HCT116 (cell line): ENCODE results near the gene KRTAP12-1. TPM values are rescaled to one million over a fixed set of nuclear protein-coding genes. Genes with fewer than 3 reads are reported as not detected.

Source experiments
- ATAC-seq: fragments of 200-7000 bp; cut with Tn5 transposase; 2 replicates; pipeline ENCODE4 v1.9.1; 2020; ENCODE audit warnings: mild to moderate bottlenecking, moderate library complexity
- BruUV-seq: library from RNA; stranded (reverse); fragments of 400-500 nt; replicated peaks from 2 replicates; lab custom pipeline; 2021; lab: Mats Ljungman, UMichigan
- CTCF ChIA-PET: fragments of 300-600 bp; sonication (Branson Sonifier 250); formaldehyde crosslinking; loops from one replicate; lab custom pipeline; 2021; ENCODE audit warnings: antibody characterized with exemption; lab: Charles Lee
- POLR2A ChIA-PET: fragments of 300-600, 350-600 bp; sonication (Branson Sonifier 250); formaldehyde crosslinking; loops from one replicate; lab custom pipeline; 2021; ENCODE audit warnings: antibody characterized with exemption; lab: Charles Lee
- RAD21 ChIA-PET, 2 experiments: fragments of 300-600 bp; sonication (Branson Sonifier 250); formaldehyde crosslinking; loops; one replicate each; lab custom pipeline; 2023; ENCODE audit warnings: low total read pairs in 2 of 2; ENCODE audit not compliant: uncharacterized antibody in 2 of 2, unreplicated experiment in 2 of 2, low non-redundant PET in 1 of 2; lab: Charles Lee
- DNase-seq: peaks from one replicate; pipeline ENCODE4 v3.0.0-alpha.2; 2010; ENCODE audit warnings: low read depth, low spot score
- H2AFZ ChIP-seq: fragments of 200-600 bp; shearing (Covaris generic), sonication (generic); 2 replicates; pipeline ENCODE4 v1.6.1; 2017; ENCODE audit warnings: low read depth, mixed run types, mixed read lengths, antibody characterized with exemption, low read length; ENCODE audit not compliant: poor library complexity, severe bottlenecking
- H3K27ac ChIP-seq: 2 replicates; pipeline ENCODE4 v1.5.1; 2012; ENCODE audit warnings: low read depth, low read length
- H3K27me3 ChIP-seq: fragments of 200-600 bp; sonication (generic); 2 replicates; pipeline ENCODE4 v1.6.1; 2016; ENCODE audit warnings: mixed run types, low read length, mixed read lengths; ENCODE audit not compliant: insufficient read depth
- H3K36me3 ChIP-seq, 2 experiments: fragments of 200-500 bp in 1 of 2; fragments of 200-600 bp in 1 of 2; sonication (Bioruptor generic) in 1 of 2; sonication (generic) in 1 of 2; 2 replicates each; pipeline versions ENCODE4 v1.5.1 to v1.6.1; 2014 to 2016; ENCODE audit warnings: low read length in 2 of 2, inconsistent platforms in 1 of 2, mixed read lengths in 1 of 2, mixed run types in 1 of 2; ENCODE audit not compliant: insufficient read depth in 2 of 2, control insufficient read depth in 1 of 2
- H3K4me1 ChIP-seq, 2 experiments: fragments of 200-600 bp in 1 of 2; sonication (generic) in 1 of 2; 2 replicates each; pipeline versions ENCODE4 v1.5.1 to v1.6.1; 2012 to 2017; ENCODE audit warnings: low read length in 2 of 2, inconsistent platforms in 1 of 2, mild to moderate bottlenecking in 1 of 2, mixed read lengths in 1 of 2, mixed run types in 1 of 2, moderate library complexity in 1 of 2; ENCODE audit not compliant: insufficient read depth in 2 of 2, control insufficient read depth in 1 of 2
- H3K4me2 ChIP-seq: fragments of 200-600 bp; sonication (generic); 2 replicates; pipeline ENCODE4 v1.6.1; 2017; ENCODE audit warnings: mixed run types, low read length, mixed read lengths
- H3K4me3 ChIP-seq, 2 experiments: fragments of 200-600 bp in 1 of 2; sonication (generic) in 1 of 2; replicated peaks in 1 of 2; 2 replicates each; pipeline ENCODE4 v1.5.1; 2011 to 2016; ENCODE audit warnings: low read length in 2 of 2, control low read depth in 1 of 2, low read depth in 1 of 2, mild to moderate bottlenecking in 1 of 2, mixed read lengths in 1 of 2, mixed run types in 1 of 2
- H3K79me2 ChIP-seq: fragments of 200-600 bp; sonication (generic); 2 replicates; pipeline ENCODE4 v1.6.1; 2017; ENCODE audit warnings: mild to moderate bottlenecking, mixed run types, low read length, moderate library complexity, mixed read lengths; ENCODE audit not compliant: insufficient read depth
- H3K9ac ChIP-seq: fragments of 200-600 bp; sonication (generic); 2 replicates; pipeline ENCODE4 v1.6.1; 2016; ENCODE audit warnings: low read length, mixed read lengths
- H3K9me2 ChIP-seq: fragments of 200-600 bp; sonication (generic), shearing (Covaris generic); 2 replicates; pipeline ENCODE4 v1.6.1; 2017; ENCODE audit warnings: mixed run types, mild to moderate bottlenecking, moderate library complexity; ENCODE audit not compliant: insufficient read depth
- H3K9me3 ChIP-seq, 2 experiments: fragments of 200-500 bp in 1 of 2; fragments of 200-600 bp in 1 of 2; sonication (Bioruptor generic) in 1 of 2; sonication (generic) in 1 of 2; 2 replicates each; pipeline ENCODE4 v1.6.1; 2014 to 2017; ENCODE audit warnings: low read length in 2 of 2, mixed read lengths in 2 of 2, inconsistent platforms in 1 of 2, low read depth in 1 of 2, mild to moderate bottlenecking in 1 of 2, mixed run types in 1 of 2, moderate library complexity in 1 of 2; ENCODE audit not compliant: control insufficient read depth in 1 of 2, insufficient read depth in 1 of 2
- H4K20me1 ChIP-seq: fragments of 200-600 bp; sonication (generic), shearing (Covaris generic); 2 replicates; pipeline ENCODE4 v1.6.1; 2017; ENCODE audit warnings: mixed run types, mild to moderate bottlenecking, moderate library complexity; ENCODE audit not compliant: insufficient read depth
- CEBPB ChIP-seq: IDR thresholded peaks from 2 replicates; pipeline ENCODE4 v1.6.1; 2012; ENCODE audit warnings: low read depth
- JUND ChIP-seq: IDR thresholded peaks from 2 replicates; pipeline ENCODE4 v1.6.1; 2012
- POLR2A ChIP-seq: IDR thresholded peaks from 2 replicates; pipeline ENCODE4 v1.7.0; 2011; ENCODE audit warnings: borderline replicate concordance; ENCODE audit not compliant: insufficient read depth, insufficient read length; ENCODE audit errors: extremely low read depth
- POLR2AphosphoS5 ChIP-seq: IDR thresholded peaks from 2 replicates; pipeline ENCODE4 v1.6.1; 2011; ENCODE audit warnings: mild to moderate bottlenecking, low read depth, low read length, moderate library complexity
- SRF ChIP-seq: IDR thresholded peaks from 2 replicates; pipeline ENCODE4 v1.6.1; 2012; ENCODE audit warnings: low read depth
- ZNF274 ChIP-seq: fragments of 200-500 bp; sonication (Bioruptor generic); IDR thresholded peaks from 2 replicates; pipeline ENCODE4 v1.6.1; 2014; ENCODE audit warnings: mild to moderate bottlenecking, low read depth, low read length, inconsistent platforms
- intact Hi-C: fragments of 100-400 bp; cut with micrococcal nuclease; formaldehyde crosslinking; loops from 2 replicates; pipeline ENCODE4 v1.10.0; 2022
- total RNA-seq: library from RNA; stranded (reverse); gene quantifications from one replicate; pipeline ENCODE4 v1.2.1, GENCODE V29; 2021; ENCODE audit not compliant: unreplicated experiment
- TF ChIP-seq, protein P1 (sequence below): IDR thresholded peaks from 2 replicates; pipeline ENCODE4 v1.6.1; 2012
- TF ChIP-seq, protein P2 (sequence below): IDR thresholded peaks from 2 replicates; pipeline ENCODE4 v1.6.1; 2012; ENCODE audit warnings: low read depth

KRTAP12-1 gene
- total RNA-seq, 1 experiment from 2014 or later, result not detected

DNA sequence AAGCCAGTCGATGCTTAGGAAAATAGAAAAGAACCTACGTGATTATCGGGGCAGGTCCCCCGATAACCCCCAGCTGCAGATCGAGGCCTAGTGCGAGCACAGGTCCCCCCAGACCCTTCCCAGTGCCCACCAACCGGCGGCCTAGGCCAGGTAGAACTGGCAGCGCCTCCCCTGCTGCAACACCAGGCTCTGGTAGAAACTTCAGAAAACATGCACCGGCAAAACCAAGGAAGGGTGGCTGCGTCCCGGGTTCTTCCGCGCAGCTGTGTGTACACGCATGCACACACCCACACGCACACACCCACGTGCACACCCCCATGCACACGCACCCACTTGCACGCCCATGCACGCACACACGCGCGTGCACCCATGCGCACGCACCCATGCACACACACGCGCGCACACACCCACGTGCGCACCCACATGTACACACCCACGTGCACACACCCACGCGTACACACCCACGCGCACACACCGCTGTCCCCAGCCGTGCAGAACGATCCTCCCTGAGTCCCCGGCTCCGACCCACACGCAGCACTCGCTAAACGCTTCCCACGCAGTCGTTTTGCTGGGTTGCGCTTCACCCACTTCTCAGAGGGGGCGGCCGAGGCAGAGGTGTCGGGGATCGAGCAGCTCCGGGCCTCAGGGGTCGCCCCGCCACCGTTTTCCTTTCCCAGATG lies 24.2 kb upstream of the KRTAP12-1 start:
- CTCF ChIA-PET, result no interaction called here
- Histone ChIP-seq H2AFZ (no peak overlapping the region), H3K9ac (no peak overlapping the region), H3K4me1 (peaks cover 0 to 5% of the 10 kb centered on the region in 2 experiments; a peak in 1 of 4 replicates), H3K36me3 (no peaks in the 10 kb centered on the region), H4K20me1 (no peaks in the 10 kb centered on the region), H3K9me3 (no peaks in the 10 kb centered on the region), H3K27ac (no peak overlapping the region), H3K9me2 (no peaks in the 10 kb centered on the region), H3K4me2 (no peak overlapping the region), H3K27me3 (peaks cover 11% of the 10 kb centered on the region; the same call in 1 of the 2 replicates)
- intact Hi-C loops, result no loop called here
- RAD21 ChIA-PET, result no interaction called here
- BruUV-seq, result no TSS peak
- DNase-seq, result no peak
- TF ChIP-seq SRF (no peak), POLR2AphosphoS5 (no peak), JUND (no peak), ZNF274 (no peak), POLR2A (no peak), CEBPB (no peak)
- TF ChIP-seq, protein P1, sequence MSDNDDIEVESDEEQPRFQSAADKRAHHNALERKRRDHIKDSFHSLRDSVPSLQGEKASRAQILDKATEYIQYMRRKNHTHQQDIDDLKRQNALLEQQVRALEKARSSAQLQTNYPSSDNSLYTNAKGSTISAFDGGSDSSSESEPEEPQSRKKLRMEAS, result no peak
- TF ChIP-seq, protein P2, sequence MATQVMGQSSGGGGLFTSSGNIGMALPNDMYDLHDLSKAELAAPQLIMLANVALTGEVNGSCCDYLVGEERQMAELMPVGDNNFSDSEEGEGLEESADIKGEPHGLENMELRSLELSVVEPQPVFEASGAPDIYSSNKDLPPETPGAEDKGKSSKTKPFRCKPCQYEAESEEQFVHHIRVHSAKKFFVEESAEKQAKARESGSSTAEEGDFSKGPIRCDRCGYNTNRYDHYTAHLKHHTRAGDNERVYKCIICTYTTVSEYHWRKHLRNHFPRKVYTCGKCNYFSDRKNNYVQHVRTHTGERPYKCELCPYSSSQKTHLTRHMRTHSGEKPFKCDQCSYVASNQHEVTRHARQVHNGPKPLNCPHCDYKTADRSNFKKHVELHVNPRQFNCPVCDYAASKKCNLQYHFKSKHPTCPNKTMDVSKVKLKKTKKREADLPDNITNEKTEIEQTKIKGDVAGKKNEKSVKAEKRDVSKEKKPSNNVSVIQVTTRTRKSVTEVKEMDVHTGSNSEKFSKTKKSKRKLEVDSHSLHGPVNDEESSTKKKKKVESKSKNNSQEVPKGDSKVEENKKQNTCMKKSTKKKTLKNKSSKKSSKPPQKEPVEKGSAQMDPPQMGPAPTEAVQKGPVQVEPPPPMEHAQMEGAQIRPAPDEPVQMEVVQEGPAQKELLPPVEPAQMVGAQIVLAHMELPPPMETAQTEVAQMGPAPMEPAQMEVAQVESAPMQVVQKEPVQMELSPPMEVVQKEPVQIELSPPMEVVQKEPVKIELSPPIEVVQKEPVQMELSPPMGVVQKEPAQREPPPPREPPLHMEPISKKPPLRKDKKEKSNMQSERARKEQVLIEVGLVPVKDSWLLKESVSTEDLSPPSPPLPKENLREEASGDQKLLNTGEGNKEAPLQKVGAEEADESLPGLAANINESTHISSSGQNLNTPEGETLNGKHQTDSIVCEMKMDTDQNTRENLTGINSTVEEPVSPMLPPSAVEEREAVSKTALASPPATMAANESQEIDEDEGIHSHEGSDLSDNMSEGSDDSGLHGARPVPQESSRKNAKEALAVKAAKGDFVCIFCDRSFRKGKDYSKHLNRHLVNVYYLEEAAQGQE, result no peak
- TF ChIP-seq, all 23 proteins: peak for 0
- POLR2A ChIA-PET, result no interaction called here
- no peaks in the 10 kb centered on the region for H3K79me2 ChIP-seq
- H3K4me3 ChIP-seq, result no peak overlapping the region
- no peak for ATAC-seq
